ENCODE results near the gene LSM3. TPM values are rescaled to one million over a fixed set of nuclear protein-coding genes. Genes with fewer than 3 reads are reported as not detected.

LSM3 gene
- total and polyA plus RNA-seq, 2 experiments from 2014 or later, result 12.4 to 22.1 TPM

GRCh38 chr3:14142567-14143270 is 35.9 kb upstream of the LSM3 start:
- Histone ChIP-seq H3K27ac (peak overlapping the region; percentile 95), H3K36me3 (replicated peaks; ENCODE audit: insufficient read depth, low read depth) (no peaks in the 10 kb centered on the region), H3K4me1 (ENCODE audit: insufficient read depth) (peaks cover 22% of the 10 kb centered on the region), H3K27me3 (no peaks in the 10 kb centered on the region), H3K4me3 (no peak overlapping the region), H2AFZ (no peak overlapping the region), H3K9me2 (replicated peaks; ENCODE audit: insufficient read depth) (no peaks in the 10 kb centered on the region), H4K20me1 (ENCODE audit: insufficient read depth, poor library complexity, severe bottlenecking) (no peaks in the 10 kb centered on the region), H3K9me3 (ENCODE audit: low read depth) (no peaks in the 10 kb centered on the region), H3K79me2 (no peaks in the 10 kb centered on the region), H3K4me2 (no peak overlapping the region)
- TF ChIP-seq CTCF (IDR thresholded peaks at IDR 0.05; ENCODE audit: poor library complexity) (no peak), EZH2 (IDR thresholded peaks at IDR 0.05; ENCODE audit: borderline replicate concordance) (no peak), EZH2phosphoT487 (IDR thresholded peaks at IDR 0.05; ENCODE audit: low read depth, severe bottlenecking, unreplicated experiment) (no peak)
- no peak for DNase-seq (ENCODE audit: low spot score)
- WGBS (ENCODE audit: low lambda C conversion rate, missing lambda C conversion rate), result 83% methylated on average over 8 of the region's 8 CpGs

GRCh38 chr3:14143271-14144225 is 35.1 kb upstream of the LSM3 start:
- Histone ChIP-seq H3K4me3 (no peak overlapping the region), H3K36me3 (replicated peaks; ENCODE audit: insufficient read depth, low read depth) (no peaks in the 10 kb centered on the region)
- WGBS (ENCODE audit: low lambda C conversion rate, missing lambda C conversion rate), result 64% methylated on average over 7 of the region's 7 CpGs

GRCh38 chr3:14144423-14145075 is 34.1 kb upstream of the LSM3 start:
- Histone ChIP-seq H3K4me3 (no peak overlapping the region), H3K36me3 (replicated peaks; ENCODE audit: insufficient read depth, low read depth) (no peaks in the 10 kb centered on the region), H3K4me2 (peak overlapping the region; percentile 64), H3K4me1 (ENCODE audit: insufficient read depth) (peaks cover 22% of the 10 kb centered on the region), H2AFZ (no peak overlapping the region), H3K9me3 (ENCODE audit: low read depth) (no peaks in the 10 kb centered on the region), H3K27me3 (no peaks in the 10 kb centered on the region), H4K20me1 (ENCODE audit: insufficient read depth, poor library complexity, severe bottlenecking) (no peaks in the 10 kb centered on the region), H3K79me2 (no peaks in the 10 kb centered on the region), H3K9me2 (replicated peaks; ENCODE audit: insufficient read depth) (no peaks in the 10 kb centered on the region), H3K27ac (peak overlapping the region; percentile 95)
- TF ChIP-seq EZH2phosphoT487 (IDR thresholded peaks at IDR 0.05; ENCODE audit: low read depth, severe bottlenecking, unreplicated experiment) (no peak), CTCF (IDR thresholded peaks at IDR 0.05; ENCODE audit: poor library complexity) (no peak), EZH2 (IDR thresholded peaks at IDR 0.05; ENCODE audit: borderline replicate concordance) (no peak)
- peak; percentile 97 for DNase-seq (ENCODE audit: low spot score)
- 20% methylated on average over 7 of the region's 7 CpGs for WGBS (ENCODE audit: low lambda C conversion rate, missing lambda C conversion rate)

More at GRCh38 chr3:14143271-14144225, 35.1 kb upstream of the LSM3 start:
- Histone ChIP-seq H3K4me2 (peak overlapping the region; percentile 42), H4K20me1 (ENCODE audit: insufficient read depth, poor library complexity, severe bottlenecking) (no peaks in the 10 kb centered on the region), H3K27me3 (no peaks in the 10 kb centered on the region), H3K4me1 (ENCODE audit: insufficient read depth) (peaks cover 22% of the 10 kb centered on the region), H3K27ac (peak overlapping the region; percentile 95), H3K9me3 (ENCODE audit: low read depth) (no peaks in the 10 kb centered on the region), H2AFZ (no peak overlapping the region), H3K9me2 (replicated peaks; ENCODE audit: insufficient read depth) (no peaks in the 10 kb centered on the region), H3K79me2 (no peaks in the 10 kb centered on the region)
- peak; percentile 62 for DNase-seq (ENCODE audit: low spot score)
- TF ChIP-seq EZH2 (IDR thresholded peaks at IDR 0.05; ENCODE audit: borderline replicate concordance) (no peak), CTCF (IDR thresholded peaks at IDR 0.05; ENCODE audit: poor library complexity) (no peak), EZH2phosphoT487 (IDR thresholded peaks at IDR 0.05; ENCODE audit: low read depth, severe bottlenecking, unreplicated experiment) (no peak)

Data from hepatocyte (in vitro differentiated cells).